OCI-LY3 (cell line): ENCODE results near the gene SSTR1.

Source experiments
- EZH2phosphoT487 ChIP-seq: fragments of 200-600 bp; shearing (Covaris generic); IDR thresholded peaks from 2 replicates; pipeline ENCODE4 v1.6.1; 2018; ENCODE audit warnings: antibody characterized with exemption, mixed run types, low read depth
- TF ChIP-seq, protein P1 (sequence below): fragments of 200-600, 300-600 bp; sonication (generic); IDR thresholded peaks from 2 replicates; pipeline ENCODE4 v1.5.1; 2014; ENCODE audit warnings: antibody characterized with exemption, low read length, low read depth

DNA sequence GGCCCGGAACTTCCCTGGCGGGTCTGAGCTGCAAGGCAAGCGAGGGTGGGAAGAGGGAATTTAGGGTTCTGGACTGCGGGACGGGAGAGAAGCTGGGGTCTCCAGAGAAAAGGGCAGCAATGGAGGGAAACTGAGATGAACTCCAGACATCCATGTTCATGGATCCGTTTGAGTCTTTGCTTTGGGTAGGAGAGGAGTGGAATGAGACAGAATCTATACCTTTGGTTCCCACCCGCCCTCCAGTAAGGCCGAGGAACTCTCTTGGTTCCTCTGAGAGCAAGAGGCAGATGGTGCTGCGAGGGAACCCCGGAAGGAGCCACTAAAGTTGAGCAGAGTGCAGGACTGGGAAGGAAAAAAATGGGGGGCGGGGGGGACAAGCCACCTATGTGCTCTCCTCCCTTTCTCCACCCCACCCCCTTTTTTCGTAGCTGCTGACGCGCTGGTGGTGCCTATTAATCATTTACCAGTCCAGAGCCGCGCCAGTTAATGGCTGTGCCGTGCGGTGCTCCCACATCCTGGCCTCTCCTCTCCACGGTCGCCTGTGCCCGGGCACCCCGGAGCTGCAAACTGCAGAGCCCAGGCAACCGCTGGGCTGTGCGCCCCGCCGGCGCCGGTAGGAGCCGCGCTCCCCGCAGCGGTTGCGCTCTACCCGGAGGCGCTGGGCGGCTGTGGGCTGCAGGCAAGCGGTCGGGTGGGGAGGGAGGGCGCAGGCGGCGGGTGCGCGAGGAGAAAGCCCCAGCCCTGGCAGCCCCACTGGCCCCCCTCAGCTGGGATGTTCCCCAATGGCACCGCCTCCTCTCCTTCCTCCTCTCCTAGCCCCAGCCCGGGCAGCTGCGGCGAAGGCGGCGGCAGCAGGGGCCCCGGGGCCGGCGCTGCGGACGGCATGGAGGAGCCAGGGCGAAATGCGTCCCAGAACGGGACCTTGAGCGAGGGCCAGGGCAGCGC, 1.2 kb downstream of the SSTR1 start:
- TF ChIP-seq, protein P1, sequence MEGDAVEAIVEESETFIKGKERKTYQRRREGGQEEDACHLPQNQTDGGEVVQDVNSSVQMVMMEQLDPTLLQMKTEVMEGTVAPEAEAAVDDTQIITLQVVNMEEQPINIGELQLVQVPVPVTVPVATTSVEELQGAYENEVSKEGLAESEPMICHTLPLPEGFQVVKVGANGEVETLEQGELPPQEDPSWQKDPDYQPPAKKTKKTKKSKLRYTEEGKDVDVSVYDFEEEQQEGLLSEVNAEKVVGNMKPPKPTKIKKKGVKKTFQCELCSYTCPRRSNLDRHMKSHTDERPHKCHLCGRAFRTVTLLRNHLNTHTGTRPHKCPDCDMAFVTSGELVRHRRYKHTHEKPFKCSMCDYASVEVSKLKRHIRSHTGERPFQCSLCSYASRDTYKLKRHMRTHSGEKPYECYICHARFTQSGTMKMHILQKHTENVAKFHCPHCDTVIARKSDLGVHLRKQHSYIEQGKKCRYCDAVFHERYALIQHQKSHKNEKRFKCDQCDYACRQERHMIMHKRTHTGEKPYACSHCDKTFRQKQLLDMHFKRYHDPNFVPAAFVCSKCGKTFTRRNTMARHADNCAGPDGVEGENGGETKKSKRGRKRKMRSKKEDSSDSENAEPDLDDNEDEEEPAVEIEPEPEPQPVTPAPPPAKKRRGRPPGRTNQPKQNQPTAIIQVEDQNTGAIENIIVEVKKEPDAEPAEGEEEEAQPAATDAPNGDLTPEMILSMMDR: no peak
- TF ChIP-seq EZH2phosphoT487: no peak
